ENCODE results near the gene NFKBIZ. TPM values are rescaled to one million over a fixed set of nuclear protein-coding genes. Genes with fewer than 3 reads are reported as not detected.

NFKBIZ gene, protein sequence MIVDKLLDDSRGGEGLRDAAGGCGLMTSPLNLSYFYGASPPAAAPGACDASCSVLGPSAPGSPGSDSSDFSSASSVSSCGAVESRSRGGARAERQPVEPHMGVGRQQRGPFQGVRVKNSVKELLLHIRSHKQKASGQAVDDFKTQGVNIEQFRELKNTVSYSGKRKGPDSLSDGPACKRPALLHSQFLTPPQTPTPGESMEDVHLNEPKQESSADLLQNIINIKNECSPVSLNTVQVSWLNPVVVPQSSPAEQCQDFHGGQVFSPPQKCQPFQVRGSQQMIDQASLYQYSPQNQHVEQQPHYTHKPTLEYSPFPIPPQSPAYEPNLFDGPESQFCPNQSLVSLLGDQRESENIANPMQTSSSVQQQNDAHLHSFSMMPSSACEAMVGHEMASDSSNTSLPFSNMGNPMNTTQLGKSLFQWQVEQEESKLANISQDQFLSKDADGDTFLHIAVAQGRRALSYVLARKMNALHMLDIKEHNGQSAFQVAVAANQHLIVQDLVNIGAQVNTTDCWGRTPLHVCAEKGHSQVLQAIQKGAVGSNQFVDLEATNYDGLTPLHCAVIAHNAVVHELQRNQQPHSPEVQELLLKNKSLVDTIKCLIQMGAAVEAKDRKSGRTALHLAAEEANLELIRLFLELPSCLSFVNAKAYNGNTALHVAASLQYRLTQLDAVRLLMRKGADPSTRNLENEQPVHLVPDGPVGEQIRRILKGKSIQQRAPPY
- 20.5 TPM for total RNA-seq (ENCODE audit: unreplicated experiment)
- long read RNA-seq, partial matches to known transcripts, result 0 of 4 reads
- long read RNA-seq, other reads (novel, unspliced or antisense), result 1 of 4 reads

DNA sequence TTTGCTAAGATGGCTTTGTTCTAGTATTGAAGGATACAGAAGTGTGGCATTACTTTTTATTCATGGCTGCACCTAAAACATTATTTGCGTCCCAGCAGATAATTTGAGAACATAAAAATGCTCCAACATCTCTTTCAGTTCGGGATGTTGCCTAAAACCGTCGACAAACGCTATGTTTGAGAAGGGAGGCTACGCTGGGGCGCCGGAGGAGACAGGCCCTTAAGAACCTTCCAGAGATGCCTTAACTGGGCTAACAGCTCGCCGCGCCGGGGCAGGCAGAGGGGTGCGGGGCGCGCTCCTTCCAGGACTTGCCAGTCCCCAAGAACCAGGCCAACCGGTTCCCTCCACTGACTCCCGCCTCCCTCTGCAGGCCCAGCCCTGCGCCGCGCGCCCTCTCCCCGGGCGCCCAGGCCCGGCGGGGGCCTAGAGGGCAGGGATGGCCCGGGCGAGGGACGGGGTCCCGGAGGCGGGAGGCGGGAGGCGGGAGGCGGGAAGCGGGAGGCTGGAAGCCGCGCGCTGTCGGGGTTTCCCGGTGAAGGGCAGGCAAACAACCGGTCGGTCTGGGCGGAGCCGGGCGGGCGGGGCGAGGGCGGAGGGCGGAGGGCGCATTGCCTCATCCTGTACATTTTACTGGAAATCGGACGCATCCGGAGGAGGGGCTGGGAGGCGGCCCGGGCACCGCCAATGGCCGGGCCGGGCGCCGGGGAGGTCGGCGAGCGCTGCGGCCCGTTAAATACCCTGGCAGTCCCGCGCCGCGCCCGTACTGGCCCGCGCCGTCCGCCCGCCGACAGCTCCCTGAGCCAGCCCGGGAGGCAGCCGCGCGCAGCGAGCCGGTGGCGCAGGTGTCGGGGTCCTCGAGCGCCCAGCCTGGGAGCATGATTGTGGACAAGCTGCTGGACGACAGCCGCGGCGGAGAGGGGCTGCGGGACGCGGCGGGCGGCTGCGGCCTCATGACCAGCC, at the start of gene NFKBIZ:
Gene NFKBIZ (plus strand): TSS at position 761 of the 960 bp plus-strand sequence. CDS start 115 bp downstream, at position 876.
- Mint-ChIP-seq H3K27ac (ENCODE audit: unreplicated experiment) (peak within 1 kb of the TSS; percentile 98), H3K4me1 (ENCODE audit: unreplicated experiment) (peaks cover 23% of the 10 kb centered on the region), H3K4me3 (ENCODE audit: unreplicated experiment) (peak within 1 kb of the TSS; percentile 97), H3K9me3 (ENCODE audit: unreplicated experiment) (no peaks in the 10 kb centered on the region), H3K27me3 (ENCODE audit: unreplicated experiment) (peaks cover 16% of the 10 kb centered on the region), H3K36me3 (ENCODE audit: low read depth, unreplicated experiment) (peaks cover 10% of the 10 kb centered on the region)
- TF ChIP-seq, protein P1, sequence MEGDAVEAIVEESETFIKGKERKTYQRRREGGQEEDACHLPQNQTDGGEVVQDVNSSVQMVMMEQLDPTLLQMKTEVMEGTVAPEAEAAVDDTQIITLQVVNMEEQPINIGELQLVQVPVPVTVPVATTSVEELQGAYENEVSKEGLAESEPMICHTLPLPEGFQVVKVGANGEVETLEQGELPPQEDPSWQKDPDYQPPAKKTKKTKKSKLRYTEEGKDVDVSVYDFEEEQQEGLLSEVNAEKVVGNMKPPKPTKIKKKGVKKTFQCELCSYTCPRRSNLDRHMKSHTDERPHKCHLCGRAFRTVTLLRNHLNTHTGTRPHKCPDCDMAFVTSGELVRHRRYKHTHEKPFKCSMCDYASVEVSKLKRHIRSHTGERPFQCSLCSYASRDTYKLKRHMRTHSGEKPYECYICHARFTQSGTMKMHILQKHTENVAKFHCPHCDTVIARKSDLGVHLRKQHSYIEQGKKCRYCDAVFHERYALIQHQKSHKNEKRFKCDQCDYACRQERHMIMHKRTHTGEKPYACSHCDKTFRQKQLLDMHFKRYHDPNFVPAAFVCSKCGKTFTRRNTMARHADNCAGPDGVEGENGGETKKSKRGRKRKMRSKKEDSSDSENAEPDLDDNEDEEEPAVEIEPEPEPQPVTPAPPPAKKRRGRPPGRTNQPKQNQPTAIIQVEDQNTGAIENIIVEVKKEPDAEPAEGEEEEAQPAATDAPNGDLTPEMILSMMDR (IDR thresholded peaks at IDR 0.05; ENCODE audit: unreplicated experiment), result no peak
- peak; percentile 94 for DNase-seq (ENCODE audit: low spot score)

DNA sequence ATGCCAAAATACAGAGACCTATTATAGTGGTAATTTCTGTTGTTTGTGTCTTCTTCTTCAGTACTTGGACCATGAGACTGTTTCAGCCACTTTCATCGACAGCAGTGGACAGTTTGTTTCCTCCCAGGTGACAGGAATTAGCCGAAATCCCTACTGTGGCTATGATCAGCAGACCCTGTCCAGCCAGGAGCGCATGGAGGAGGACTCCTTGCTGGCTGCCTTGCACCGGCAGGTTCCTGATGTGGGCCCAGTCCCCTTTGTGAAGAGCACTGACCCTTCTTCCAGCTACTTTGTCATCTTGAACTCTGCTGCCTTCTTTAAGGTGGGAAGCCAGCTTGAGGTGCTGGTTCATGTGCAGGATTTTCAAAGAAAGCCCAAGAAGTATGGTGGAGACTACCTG, 48.1 kb upstream of the NFKBIZ start:
- H3K4me1 Mint-ChIP-seq (ENCODE audit: unreplicated experiment), result no peaks in the 10 kb centered on the region
- DNase-seq (ENCODE audit: low spot score), result no peak
- no peak overlapping the region for H3K4me3 Mint-ChIP-seq (ENCODE audit: unreplicated experiment)
- no peaks in the 10 kb centered on the region for H3K9me3 Mint-ChIP-seq (ENCODE audit: unreplicated experiment)
- H3K27me3 Mint-ChIP-seq (ENCODE audit: unreplicated experiment), result no peaks in the 10 kb centered on the region
- no peak overlapping the region for H3K27ac Mint-ChIP-seq (ENCODE audit: unreplicated experiment)
- H3K36me3 Mint-ChIP-seq (ENCODE audit: low read depth, unreplicated experiment), result peaks cover 14% of the 10 kb centered on the region
- TF ChIP-seq, protein P1 (IDR thresholded peaks at IDR 0.05; ENCODE audit: unreplicated experiment), result no peak

DNA sequence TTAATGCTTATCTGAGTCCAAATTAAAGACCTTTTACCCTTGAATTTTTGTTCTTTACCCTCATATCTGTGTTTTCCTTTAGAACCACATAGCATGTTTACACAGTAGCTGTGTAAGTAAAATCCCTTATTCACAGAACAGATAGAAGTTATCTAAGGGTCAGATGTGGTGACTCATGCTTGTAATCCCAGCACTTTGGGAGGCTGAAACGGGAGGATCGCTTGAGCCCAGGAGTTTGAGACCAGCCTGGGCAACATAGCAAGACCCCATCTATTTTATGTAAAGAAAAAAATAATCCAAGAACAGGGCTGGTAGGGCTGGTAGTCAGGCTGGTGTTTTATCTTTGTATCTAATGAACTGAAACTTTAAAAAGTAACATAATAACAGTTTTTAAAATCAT, 47.1 kb upstream of the NFKBIZ start:
- no peaks in the 10 kb centered on the region for H3K4me1 Mint-ChIP-seq (ENCODE audit: unreplicated experiment)

DNA sequence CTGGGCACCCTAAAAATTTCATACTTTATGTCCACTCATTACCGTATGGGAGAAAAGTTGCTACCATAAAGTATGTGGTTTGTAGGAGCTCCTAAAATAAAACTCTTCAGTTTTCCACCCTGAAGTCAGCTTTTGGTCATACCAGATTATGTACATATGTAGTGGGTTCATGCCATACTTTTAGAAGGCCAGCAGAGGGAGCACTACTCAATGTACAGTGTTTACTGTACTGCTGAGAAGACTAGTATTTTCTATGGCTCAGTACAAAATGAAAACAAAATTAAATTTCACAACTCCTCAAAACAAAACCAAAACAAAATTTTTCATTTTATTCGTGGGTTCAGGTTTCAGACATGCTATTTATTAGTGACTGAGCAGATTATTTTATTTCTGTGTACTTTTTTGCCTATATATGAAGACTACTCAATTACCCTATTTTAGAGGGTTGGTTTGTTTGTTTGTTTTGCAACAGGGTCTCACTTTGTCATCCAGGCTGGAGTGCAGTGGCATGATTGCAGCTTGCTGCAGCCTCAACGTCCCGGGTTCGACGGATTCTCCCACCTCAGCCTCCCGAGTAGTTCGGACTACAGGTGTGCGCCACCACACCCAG, 46.0 kb upstream of the NFKBIZ start:
- TF ChIP-seq, protein P1 (IDR thresholded peaks at IDR 0.05; ENCODE audit: unreplicated experiment), result peak; percentile 92
- peak; percentile 40 for DNase-seq (ENCODE audit: low spot score)
- H3K9me3 Mint-ChIP-seq (ENCODE audit: unreplicated experiment), result no peaks in the 10 kb centered on the region

More for the DNA sequence above, 47.1 kb upstream of the NFKBIZ start:
- TF ChIP-seq, protein P1 (IDR thresholded peaks at IDR 0.05; ENCODE audit: unreplicated experiment), result no peak
- Mint-ChIP-seq H3K27ac (ENCODE audit: unreplicated experiment) (no peak overlapping the region), H3K9me3 (ENCODE audit: unreplicated experiment) (no peaks in the 10 kb centered on the region), H3K36me3 (ENCODE audit: low read depth, unreplicated experiment) (peaks cover 11% of the 10 kb centered on the region), H3K4me3 (ENCODE audit: unreplicated experiment) (no peak overlapping the region), H3K27me3 (ENCODE audit: unreplicated experiment) (no peaks in the 10 kb centered on the region)
- no peak for DNase-seq (ENCODE audit: low spot score)

More for the DNA sequence above, 46.0 kb upstream of the NFKBIZ start:
- no peak overlapping the region for H3K27ac Mint-ChIP-seq (ENCODE audit: unreplicated experiment)
- H3K4me3 Mint-ChIP-seq (ENCODE audit: unreplicated experiment), result no peak overlapping the region
- peaks cover 11% of the 10 kb centered on the region for H3K36me3 Mint-ChIP-seq (ENCODE audit: low read depth, unreplicated experiment)
- no peaks in the 10 kb centered on the region for H3K4me1 Mint-ChIP-seq (ENCODE audit: unreplicated experiment)
- H3K27me3 Mint-ChIP-seq (ENCODE audit: unreplicated experiment), result no peaks in the 10 kb centered on the region
